ENCODE measurements around the gene TTC21A. TPM values are rescaled to one million over a fixed set of nuclear protein-coding genes. Genes with fewer than 3 reads are reported as not detected.

TTC21A gene
- total and polyA plus RNA-seq, 11 donors: 0.72 to 4.8 (median 1.9) TPM

GRCh38 chr3:39146611-39147591 lies 39.4 kb downstream of the TTC21A start:
- H3K27ac ChIP-seq: peak overlapping the region; percentile 6 to 100 (median 82)
- peak in 1 of 2 donors; percentile 9 for TF ChIP-seq POLR2A (IDR thresholded peaks at IDR 0.05)
- TF ChIP-seq, protein P1, sequence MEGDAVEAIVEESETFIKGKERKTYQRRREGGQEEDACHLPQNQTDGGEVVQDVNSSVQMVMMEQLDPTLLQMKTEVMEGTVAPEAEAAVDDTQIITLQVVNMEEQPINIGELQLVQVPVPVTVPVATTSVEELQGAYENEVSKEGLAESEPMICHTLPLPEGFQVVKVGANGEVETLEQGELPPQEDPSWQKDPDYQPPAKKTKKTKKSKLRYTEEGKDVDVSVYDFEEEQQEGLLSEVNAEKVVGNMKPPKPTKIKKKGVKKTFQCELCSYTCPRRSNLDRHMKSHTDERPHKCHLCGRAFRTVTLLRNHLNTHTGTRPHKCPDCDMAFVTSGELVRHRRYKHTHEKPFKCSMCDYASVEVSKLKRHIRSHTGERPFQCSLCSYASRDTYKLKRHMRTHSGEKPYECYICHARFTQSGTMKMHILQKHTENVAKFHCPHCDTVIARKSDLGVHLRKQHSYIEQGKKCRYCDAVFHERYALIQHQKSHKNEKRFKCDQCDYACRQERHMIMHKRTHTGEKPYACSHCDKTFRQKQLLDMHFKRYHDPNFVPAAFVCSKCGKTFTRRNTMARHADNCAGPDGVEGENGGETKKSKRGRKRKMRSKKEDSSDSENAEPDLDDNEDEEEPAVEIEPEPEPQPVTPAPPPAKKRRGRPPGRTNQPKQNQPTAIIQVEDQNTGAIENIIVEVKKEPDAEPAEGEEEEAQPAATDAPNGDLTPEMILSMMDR (IDR thresholded peaks at IDR 0.05): no peak
- 28 to 40% (median 34%) methylated on average over 12 to 15 of the region's 15 CpGs for WGBS, 4 donors
- H3K9me3 ChIP-seq: no peaks in the 10 kb centered on the region
- DNase-seq: peak; percentile 75 to 93 (median 86)
- intact Hi-C loops (cut with DNase I): loop anchor here in 1 of 10 donors (5.0 kb wide), 1 partner anchor 40 kb away; the partner anchor contains the start of genes GORASP1 and TTC21A
- peaks cover 15 to 47% (median 46%) of the 10 kb centered on the region in 9 donors for H3K36me3 ChIP-seq
- peak overlapping the region in 8 of 12 donors; percentile 1 to 96 (median 24) for H3K4me3 ChIP-seq
- no peaks in the 10 kb centered on the region for H3K27me3 ChIP-seq
- H3K4me1 ChIP-seq: peaks cover 37 to 87% (median 72%) of the 10 kb centered on the region in 12 donors
- ATAC-seq: peak; percentile 38 to 71 (median 63)

GRCh38 chr3:39147711-39148434 lies 40.4 kb downstream of the TTC21A start:
- Histone ChIP-seq H3K27ac (peak overlapping the region; percentile 6 to 100 (median 82)), H3K4me1 (peaks cover 30 to 82% (median 67%) of the 10 kb centered on the region in 12 donors), H3K36me3 (peaks cover 12 to 38% (median 36%) of the 10 kb centered on the region in 9 donors), H3K27me3 (no peaks in the 10 kb centered on the region), H3K9me3 (no peaks in the 10 kb centered on the region), H3K4me3 (peak overlapping the region in 9 of 12 donors; percentile 1 to 96 (median 22))
- no peak for TF ChIP-seq POLR2A (IDR thresholded peaks at IDR 0.05)
- TF ChIP-seq, protein P1 (IDR thresholded peaks at IDR 0.05): no peak
- intact Hi-C loops (cut with DNase I): loop anchor here in 1 of 10 donors (5.0 kb wide), 1 partner anchor 41 kb away; the partner anchor contains the start of genes GORASP1 and TTC21A
- WGBS, 4 donors: 38 to 52% (median 45%) methylated on average over 9 of the region's 9 CpGs
- ATAC-seq (no peak), DNase-seq (peak in 4 of 5 donors; percentile 52 to 66 (median 63))

DNA sequence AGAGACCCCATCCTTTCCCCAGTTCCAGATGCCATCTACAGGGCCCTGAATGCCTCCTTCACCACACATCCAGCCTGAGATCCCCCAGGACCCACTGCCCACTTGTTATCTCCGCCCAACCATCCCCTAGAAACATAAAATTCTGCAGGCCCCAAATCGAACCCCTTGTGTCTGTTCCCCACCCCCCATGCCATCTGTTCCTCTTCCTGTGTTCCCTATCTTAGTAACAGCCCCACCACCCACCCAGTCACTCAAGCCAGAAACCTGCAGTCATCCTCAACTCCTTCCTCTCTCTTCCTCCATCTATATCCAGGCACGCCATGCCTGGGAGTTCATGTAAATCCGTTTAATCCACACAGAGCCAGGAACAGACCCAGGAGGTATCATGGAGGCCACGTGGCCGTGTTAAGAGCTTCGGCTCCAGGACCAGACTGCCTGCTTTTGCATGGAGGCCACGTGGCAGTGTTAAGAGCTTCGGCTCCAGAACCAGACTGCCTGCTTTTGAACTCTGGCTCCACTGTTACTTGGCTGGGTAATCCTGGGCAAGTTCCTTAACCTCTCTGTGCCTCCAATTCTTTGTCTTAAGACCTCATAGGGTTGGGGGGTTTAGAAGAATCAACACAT lies 41.1 kb downstream of the TTC21A start:
- H3K4me1 ChIP-seq: peaks cover 30 to 75% (median 67%) of the 10 kb centered on the region in 12 donors
- DNase-seq (no peak), ATAC-seq (no peak)
- no peaks in the 10 kb centered on the region for H3K9me3 ChIP-seq
- H3K4me3 ChIP-seq: peak overlapping the region in 5 of 12 donors; percentile 3 to 96 (median 26)
- no peaks in the 10 kb centered on the region for H3K27me3 ChIP-seq
- WGBS, 4 donors: 39 to 47% (median 44%) methylated on average over 9 of the region's 9 CpGs
- peaks cover 5 to 31% (median 29%) of the 10 kb centered on the region in 9 donors for H3K36me3 ChIP-seq
- no peak for TF ChIP-seq POLR2A (IDR thresholded peaks at IDR 0.05)
- TF ChIP-seq, protein P1 (IDR thresholded peaks at IDR 0.05): no peak
- peak overlapping the region; percentile 6 to 100 (median 82) for H3K27ac ChIP-seq
- intact Hi-C loops (cut with DNase I): loop anchor here in 1 of 10 donors (5.0 kb wide), 1 partner anchor 41 kb away; the partner anchor contains the start of genes GORASP1 and TTC21A
